Activated CD8-positive, alpha-beta memory T cell treated with anti-CD3 and anti-CD28 coated beads, Interleukin-2, amount 50 U/mL, for 48 hours (primary cell): ENCODE measurements around the gene ASPRV1.

Source experiments
- DNase-seq: peaks from one replicate; pipeline ENCODE4 v3.0.0-alpha.2; 2020

ASPRV1 gene

GRCh38 chr2:69988086-69988635 is 26.7 kb upstream of the ASPRV1 start:
- no peak for DNase-seq

DNA sequence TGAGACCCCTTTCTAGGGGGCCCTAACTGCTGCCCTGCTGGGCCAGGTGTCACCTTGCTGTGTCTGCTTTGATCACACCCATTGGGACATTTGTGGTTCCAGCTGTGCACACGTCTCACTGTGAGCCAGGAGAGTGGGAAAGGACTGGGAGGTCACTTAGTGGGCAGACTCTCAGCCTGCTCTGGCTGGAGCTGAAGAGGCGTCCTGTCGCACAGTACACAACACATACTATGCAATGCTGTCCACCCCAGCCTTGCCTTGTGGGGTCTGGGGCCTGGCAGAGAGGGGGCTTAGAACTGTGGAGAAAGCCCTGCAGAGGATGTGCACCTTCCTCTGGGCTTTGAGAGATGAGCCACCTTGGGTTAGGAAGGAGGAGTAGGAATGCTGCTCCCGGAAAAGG is 25.3 kb upstream of the ASPRV1 start:
- DNase-seq, result no peak

DNA sequence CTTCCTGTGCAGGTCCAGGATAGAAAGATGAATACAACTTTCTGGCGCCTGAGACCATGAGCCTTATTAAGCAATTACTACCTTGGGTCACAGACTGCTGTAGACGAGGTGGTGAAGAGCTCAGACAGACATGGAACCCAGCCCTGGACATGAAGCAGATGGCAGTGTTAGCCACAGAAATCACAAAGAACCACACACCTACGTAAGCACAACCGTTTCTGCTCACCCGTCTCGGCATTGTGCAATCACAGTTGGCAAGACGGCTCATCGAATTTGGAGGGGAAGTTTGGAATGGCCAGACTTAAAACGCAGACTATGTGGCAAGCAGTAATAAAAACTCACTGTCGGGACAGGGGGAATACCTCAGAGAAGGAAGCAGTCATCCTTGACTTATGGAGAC is 24.3 kb upstream of the ASPRV1 start:
- DNase-seq, result no peak

DNA sequence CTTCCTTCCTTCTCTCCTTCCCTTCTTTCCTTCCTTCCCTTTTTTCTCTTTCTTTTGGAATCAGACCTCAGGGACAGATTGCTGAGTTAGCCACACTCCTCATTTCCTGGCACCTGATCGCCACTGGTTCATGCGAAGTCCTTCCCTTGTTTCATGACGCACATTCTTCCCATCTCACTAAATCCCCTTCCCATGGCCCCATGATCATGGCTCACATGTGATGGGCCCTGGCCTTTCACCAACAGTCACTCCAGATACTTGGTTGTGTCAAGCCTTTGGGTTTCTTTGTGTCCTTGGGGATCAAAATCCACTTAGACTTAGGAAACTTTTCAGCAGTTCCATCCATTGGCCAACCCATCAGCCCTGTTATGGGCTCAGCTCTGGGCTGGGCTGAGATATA is 23.8 kb upstream of the ASPRV1 start:
- no peak for DNase-seq

GRCh38 chr2:69983392-69983966 is 22.0 kb upstream of the ASPRV1 start:
- no peak for DNase-seq

DNA sequence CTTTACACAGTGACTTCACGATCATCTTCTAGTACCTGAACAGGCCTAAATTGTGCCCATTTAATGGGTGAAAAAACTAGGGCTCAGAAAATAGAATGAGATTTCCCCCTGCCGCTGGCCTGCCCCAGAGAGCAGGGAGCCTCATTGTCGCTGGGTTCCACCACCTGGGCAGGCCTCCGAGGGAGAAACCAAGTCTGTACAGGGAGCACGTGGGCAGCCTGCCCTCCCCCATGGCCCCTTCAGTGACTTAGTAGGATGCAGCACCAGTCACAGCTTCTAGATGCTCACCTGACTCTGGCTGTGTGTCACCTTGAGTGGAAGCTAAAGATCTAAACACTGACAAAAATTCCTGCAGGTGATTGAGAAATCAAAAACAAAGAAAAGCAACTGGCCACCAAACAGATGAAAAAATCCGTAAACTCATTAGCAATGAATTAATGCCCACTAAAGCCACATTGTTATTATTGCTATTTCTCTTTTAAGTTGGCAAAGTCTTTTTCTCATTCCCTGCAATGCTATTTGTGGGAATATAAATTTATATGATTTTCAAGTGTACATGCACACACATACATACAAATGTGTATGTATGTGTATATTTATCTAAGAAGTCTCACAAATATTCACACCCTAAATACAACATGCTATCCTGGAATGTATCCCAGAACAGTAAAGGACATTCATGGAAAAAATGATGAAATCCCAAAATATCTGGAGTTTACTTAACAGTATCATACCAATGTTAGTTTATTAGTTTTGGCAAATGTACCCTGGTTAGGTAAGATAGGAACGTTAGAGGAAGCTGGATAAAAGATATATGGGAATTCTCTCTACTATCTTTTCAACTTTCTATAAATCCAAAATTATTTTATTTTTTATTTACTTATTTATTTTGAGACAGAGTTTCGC is 18.7 kb upstream of the ASPRV1 start:
- no peak for DNase-seq

GRCh38 chr2:69977906-69978482 is 16.6 kb upstream of the ASPRV1 start:
- DNase-seq, result no peak

DNA sequence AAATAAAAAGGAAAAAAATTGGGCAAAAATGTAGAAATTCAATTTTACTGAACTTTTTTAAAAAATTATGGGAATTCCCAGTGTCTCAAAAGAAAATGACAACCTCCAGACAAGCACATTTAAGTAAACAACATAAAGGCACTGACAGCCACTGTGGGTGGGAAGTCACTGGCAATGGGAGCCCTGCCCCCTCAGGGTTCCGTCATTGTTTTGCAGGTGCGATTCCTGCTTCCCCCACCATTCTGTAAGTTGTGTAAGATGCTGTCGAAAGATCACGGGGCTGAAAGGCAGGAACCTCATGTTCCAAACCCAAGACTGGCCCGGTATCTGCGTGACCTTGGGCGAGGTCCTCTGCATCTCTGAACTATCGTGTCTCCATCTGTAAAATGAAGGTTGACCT is 15.8 kb upstream of the ASPRV1 start:
- no peak for DNase-seq

DNA sequence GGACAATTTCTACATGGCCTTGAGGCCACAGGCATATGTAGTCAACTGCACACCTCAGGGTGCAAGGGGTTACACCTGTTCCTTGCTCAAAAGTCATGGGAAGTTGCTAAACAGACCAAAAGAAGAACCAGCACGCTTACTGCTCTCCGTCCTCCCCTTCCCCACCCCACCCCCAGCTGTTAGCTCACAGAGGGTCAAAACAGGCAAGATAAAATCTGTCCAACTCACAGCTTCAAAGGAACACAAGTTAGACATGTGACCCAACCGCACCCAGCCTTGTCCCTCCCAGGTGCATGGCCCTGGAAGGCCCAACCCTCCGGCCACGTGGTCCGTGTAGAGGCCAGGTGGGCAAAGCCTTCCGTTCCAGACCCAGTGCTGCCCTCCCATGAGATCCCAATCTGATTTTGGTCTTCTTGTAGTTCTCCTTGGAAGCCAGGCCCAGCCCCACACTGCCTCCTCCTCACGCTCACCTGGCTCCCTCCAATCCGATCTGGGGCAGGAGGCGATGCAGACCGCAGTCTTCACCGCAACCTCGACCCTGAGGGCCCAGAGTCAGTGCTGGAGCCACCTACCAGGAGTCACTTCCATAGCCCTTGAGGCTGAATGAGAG is 14.5 kb upstream of the ASPRV1 start:
- no peak for DNase-seq

GRCh38 chr2:69975136-69975852 is 13.9 kb upstream of the ASPRV1 start:
- DNase-seq, result no peak

GRCh38 chr2:69973335-69973735 is 11.9 kb upstream of the ASPRV1 start:
- DNase-seq, result no peak

DNA sequence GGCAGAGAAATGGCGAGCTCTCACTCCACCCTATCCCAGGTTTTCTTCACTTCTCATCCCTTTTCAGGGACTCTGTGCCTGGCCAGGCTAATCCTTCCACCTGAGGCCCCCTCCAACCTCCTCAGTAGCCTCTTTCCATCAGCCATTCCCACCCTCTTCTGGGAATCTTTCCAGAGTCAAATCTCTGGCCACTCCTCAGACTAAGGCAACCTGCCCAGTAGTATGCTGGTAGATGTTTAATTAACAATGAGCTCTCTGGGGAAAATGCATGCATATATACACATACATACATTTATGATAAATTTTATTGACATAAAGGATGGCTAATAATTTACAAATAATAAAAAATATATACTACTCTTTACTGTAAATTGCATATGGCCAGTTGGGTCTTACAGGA is 11.4 kb upstream of the ASPRV1 start:
- DNase-seq, result no peak

DNA sequence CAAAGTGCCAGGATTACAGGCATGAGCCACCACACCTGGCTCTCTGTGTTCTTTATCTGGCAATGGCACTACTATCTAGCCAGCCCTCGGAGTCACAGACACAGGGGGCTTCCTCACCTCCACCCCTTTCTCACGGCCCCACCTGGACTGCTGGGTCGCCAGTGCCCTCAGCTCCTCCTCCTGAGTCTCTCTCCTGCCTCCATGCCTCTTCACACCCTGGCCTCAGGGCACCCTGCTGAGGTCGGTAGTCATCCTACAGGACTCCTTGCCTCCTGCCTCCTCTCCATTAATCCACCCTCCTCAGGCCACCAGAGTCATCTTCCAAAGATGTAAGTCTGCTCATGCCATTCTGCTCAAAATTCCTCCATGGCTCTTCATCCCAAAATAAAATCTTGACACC is 8.6 kb upstream of the ASPRV1 start:
- no peak for DNase-seq

DNA sequence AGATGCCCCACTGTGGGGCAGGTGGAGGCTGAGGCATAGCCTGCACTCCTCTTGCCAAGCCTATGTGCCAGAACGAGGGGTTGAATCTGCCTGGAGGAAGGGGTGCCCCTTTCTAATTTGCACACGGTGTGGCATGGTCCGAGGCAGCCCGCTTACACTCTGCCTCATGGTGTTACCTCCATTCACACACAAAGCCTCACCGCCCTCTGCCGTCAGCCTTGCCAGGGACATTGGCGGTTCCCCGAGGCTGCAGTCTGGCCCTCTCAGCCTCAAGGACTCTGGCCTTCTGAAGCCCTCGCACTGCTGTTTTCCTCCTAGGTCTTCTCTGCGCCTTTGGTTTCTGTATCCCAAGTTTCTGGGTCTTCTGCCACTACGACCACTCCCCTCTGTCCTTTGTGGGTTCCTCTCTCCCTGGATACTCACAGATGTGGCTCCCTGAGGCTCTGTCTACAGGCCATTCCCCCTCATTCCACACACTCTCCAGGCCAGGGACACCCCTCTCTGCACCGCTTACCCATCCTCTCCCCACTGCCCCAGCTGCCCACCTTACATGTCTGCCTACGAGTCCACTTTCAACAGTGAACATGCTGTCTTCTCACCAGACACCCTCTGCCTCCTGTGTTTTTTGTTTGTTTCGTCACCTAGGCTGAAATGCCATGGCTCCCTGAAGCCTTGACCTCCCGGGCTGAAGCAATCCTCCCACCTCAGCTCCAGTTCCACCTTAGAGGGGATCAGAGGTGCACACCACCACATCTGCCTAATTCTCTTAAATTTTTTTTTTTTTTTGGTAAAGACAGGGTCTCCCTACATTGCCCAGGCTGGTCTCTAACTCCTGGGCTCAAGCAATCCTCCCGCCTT is 7.9 kb upstream of the ASPRV1 start:
- DNase-seq, result no peak

DNA sequence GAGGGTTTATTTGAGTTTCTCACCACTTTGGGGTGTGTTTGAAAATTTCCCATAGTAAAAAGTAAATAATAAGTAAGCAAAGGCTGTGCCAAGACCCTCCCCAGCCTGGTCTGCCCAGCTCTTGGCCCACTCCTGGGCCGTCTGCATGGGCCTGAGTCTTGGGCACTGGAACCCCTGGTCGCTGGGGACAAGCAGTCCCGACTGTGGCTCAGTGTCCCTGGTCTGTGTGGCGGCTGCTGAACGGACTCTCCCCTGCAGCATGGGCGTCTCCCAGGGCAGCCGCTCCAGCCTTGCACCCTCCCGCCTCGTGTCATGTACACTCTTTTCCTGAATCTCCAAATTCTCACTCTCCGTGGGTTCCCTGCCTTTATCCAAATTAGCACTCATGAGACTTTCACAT is 7.2 kb upstream of the ASPRV1 start:
- no peak for DNase-seq

GRCh38 chr2:69966496-69966895 is 5.1 kb upstream of the ASPRV1 start:
- DNase-seq, result no peak

DNA sequence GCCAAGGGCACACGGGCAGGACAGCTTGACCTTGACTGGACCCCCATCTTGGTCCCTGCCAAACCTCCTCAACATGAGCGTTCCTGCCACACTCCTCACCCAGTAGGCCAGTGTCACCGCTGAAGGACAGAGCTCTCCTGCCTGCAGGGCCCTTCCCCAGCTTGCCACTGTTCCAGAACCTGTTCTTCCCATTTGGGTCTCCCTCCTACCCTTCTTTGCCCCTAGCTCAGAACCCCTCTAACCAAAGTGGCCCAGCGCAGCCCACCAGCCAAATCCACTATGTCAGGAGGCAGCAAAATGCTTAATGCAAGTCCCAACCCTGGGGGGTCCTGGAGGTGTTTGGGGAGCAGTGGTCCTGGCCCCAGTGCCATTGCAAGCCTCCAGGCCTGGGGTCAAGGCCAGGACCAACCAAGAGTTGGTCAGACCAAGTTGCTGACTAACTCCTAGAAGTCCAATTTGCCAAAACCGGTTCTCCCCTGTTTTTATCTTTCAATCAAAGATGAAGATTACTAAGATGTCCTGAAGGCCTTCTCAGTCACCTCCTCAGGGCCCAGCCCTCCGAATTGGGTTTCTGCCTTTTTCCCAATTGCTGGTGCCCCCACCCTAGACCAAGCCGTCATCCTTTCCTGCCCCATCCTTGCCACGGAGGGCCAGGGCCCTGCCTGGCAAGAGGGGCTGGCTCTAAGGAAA is 4.5 kb upstream of the ASPRV1 start:
- DNase-seq, result no peak

GRCh38 chr2:69964353-69964841 is 3.0 kb upstream of the ASPRV1 start:
- DNase-seq, result no peak

- DNase-seq, result no peak
These were observed 1.7 kb upstream of the ASPRV1 start for GRCh38 chr2:69962986-69963730.

DNA sequence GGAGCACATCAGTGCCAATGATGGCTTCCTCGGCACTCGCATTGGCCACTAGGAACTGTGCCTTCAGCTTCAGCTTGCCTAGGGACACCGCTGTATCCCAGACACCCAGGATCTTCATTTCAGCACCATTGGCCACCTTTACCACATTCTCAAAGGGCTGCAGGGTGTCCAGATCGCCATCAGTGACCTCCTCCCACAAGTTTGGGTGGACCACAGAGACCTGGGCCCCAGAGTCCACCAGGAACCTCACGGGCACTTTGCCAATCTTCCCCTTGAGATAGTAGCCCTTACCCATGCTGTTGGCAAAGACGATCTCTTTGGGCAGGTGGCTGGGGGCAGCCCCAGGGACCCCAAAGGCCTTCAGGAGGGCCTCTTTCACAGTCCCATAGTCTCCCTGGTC is 610 bp downstream of the ASPRV1 start:
- no peak for DNase-seq
